Smooth muscle cell (in vitro differentiated cells): ENCODE results near the gene ABHD4. TPM values are rescaled to one million over a fixed set of nuclear protein-coding genes. Genes with fewer than 3 reads are reported as not detected.
"Not testable (repeated sequence)": the region's sequence is repeated elsewhere in the genome, so short reads cannot be mapped to it uniquely, and the experiment has no call there.

Experiments
- DNase-seq: peaks from one replicate; lab custom pipeline; 2025; ENCODE audit not compliant: unreplicated experiment; lab: John Stamatoyannopoulos, UW
- H2AFZ ChIP-seq: fragments of 200-600 bp; sonication (generic); 2 replicates; pipeline ENCODE4 v1.6.0; 2016; ENCODE audit warnings: antibody characterized with exemption, low read depth, mild to moderate bottlenecking
- H3F3A ChIP-seq: fragments of 200-600 bp; sonication (generic); 2 replicates; pipeline ENCODE4 v1.6.0; 2017; ENCODE audit warnings: antibody characterized with exemption, low read depth
- H3K27ac ChIP-seq: fragments of 200-600 bp; sonication (generic); 2 replicates; pipeline ENCODE4 v1.5.1; 2016; ENCODE audit warnings: low read depth, mild to moderate bottlenecking
- H3K27me3 ChIP-seq: fragments of 200-600 bp; sonication (generic); 2 replicates; pipeline ENCODE4 v1.6.1; 2016; ENCODE audit warnings: low read depth, mild to moderate bottlenecking
- H3K36me3 ChIP-seq: fragments of 200-600 bp; sonication (generic); 2 replicates; pipeline ENCODE4 v1.5.1; 2016; ENCODE audit warnings: low read depth
- H3K4me1 ChIP-seq: fragments of 200-600 bp; sonication (generic); 2 replicates; pipeline ENCODE4 v1.5.1; 2016; ENCODE audit warnings: low read depth
- H3K4me2 ChIP-seq: fragments of 200-600 bp; sonication (generic); 2 replicates; pipeline ENCODE4 v1.6.0; 2016; ENCODE audit warnings: mild to moderate bottlenecking
- H3K4me3 ChIP-seq: fragments of 200-600 bp; sonication (generic); 2 replicates; pipeline ENCODE4 v1.5.1; 2016; ENCODE audit warnings: mild to moderate bottlenecking
- H3K79me2 ChIP-seq: fragments of 200-600 bp; sonication (generic); 2 replicates; pipeline ENCODE4 v1.6.0; 2016; ENCODE audit warnings: low read depth, mild to moderate bottlenecking
- H3K9ac ChIP-seq: fragments of 200-600 bp; sonication (generic); 2 replicates; pipeline ENCODE4 v1.6.0; 2016; ENCODE audit warnings: low read depth
- H3K9me3 ChIP-seq: fragments of 200-600 bp; sonication (generic); replicated peaks from 2 replicates; pipeline ENCODE4 v1.5.1; 2016; ENCODE audit warnings: low read depth
- H4K20me1 ChIP-seq: fragments of 200-600 bp; sonication (generic); 2 replicates; pipeline ENCODE4 v1.6.0; 2016; ENCODE audit warnings: low read depth
- WGBS: methylation state at CpG from one replicate; pipeline ENCODE4 v1.1.7; 2016; ENCODE audit warnings: low lambda C conversion rate; 5-methylcytosine and 5-hydroxymethylcytosine counted together
- polyA plus RNA-seq: library from polyadenylated mRNA; unstranded; fragments of >200 nt; fragmentation: Nextera tagmentation; extraction: Ambion mirVana; gene quantifications from 2 replicates; pipeline ENCODE4 v1.2.1, GENCODE V29; 2016
- total RNA-seq: library from RNA; depleted of rRNA; stranded (reverse); fragments of >200 nt; gene quantifications from 2 replicates; pipeline ENCODE4 v1.2.3, GENCODE V29; 2014
- TF ChIP-seq, protein P1 (sequence below): fragments of 200-600 bp; sonication (generic); IDR thresholded peaks from 2 replicates; pipeline ENCODE4 v1.5.1; 2017; ENCODE audit warnings: borderline replicate concordance, mild to moderate bottlenecking, antibody characterized with exemption; ENCODE audit not compliant: insufficient read depth, poor library complexity, severe bottlenecking

Gene ABHD4
- total and polyA plus RNA-seq, 2 experiments from 2014 or later, result 9.7 to 13.9 TPM

- H3K79me2 ChIP-seq, result peaks cover 26% of the 10 kb centered on the region
- H3K36me3 ChIP-seq, result no peaks in the 10 kb centered on the region
- no peak overlapping the region for H3K27ac ChIP-seq
- H3K4me3 ChIP-seq, result no peak overlapping the region
- H3K9me3 ChIP-seq, result no peaks in the 10 kb centered on the region
- H2AFZ ChIP-seq, result no peak overlapping the region
- TF ChIP-seq, protein P1, sequence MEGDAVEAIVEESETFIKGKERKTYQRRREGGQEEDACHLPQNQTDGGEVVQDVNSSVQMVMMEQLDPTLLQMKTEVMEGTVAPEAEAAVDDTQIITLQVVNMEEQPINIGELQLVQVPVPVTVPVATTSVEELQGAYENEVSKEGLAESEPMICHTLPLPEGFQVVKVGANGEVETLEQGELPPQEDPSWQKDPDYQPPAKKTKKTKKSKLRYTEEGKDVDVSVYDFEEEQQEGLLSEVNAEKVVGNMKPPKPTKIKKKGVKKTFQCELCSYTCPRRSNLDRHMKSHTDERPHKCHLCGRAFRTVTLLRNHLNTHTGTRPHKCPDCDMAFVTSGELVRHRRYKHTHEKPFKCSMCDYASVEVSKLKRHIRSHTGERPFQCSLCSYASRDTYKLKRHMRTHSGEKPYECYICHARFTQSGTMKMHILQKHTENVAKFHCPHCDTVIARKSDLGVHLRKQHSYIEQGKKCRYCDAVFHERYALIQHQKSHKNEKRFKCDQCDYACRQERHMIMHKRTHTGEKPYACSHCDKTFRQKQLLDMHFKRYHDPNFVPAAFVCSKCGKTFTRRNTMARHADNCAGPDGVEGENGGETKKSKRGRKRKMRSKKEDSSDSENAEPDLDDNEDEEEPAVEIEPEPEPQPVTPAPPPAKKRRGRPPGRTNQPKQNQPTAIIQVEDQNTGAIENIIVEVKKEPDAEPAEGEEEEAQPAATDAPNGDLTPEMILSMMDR, result no peak
- peaks cover 15% of the 10 kb centered on the region for H3F3A ChIP-seq
- H4K20me1 ChIP-seq, result peaks cover 51% of the 10 kb centered on the region
- H3K4me1 ChIP-seq, result peaks cover 25% of the 10 kb centered on the region
- H3K9ac ChIP-seq, result no peak overlapping the region
- 93% methylated on average over 3 of the region's 3 CpGs for WGBS
- DNase-seq, result no peak
- no peak overlapping the region for H3K4me2 ChIP-seq
- no peaks in the 10 kb centered on the region for H3K27me3 ChIP-seq
These were observed 32.6 kb upstream of the ABHD4 start for GRCh38 chr14:22565391-22565945.

- H3K4me3 ChIP-seq, H3K27me3 ChIP-seq, H3K4me2 ChIP-seq, DNase-seq, H3K9ac ChIP-seq, H3K27ac ChIP-seq, H3K36me3 ChIP-seq, H2AFZ ChIP-seq, H3K9me3 ChIP-seq: not testable (repeated sequence)
- Histone ChIP-seq H3K79me2 (peaks cover 26% of the 10 kb centered on the region), H3K4me1 (peaks cover 20% of the 10 kb centered on the region), H4K20me1 (peaks cover 51% of the 10 kb centered on the region), H3F3A (peaks cover 15% of the 10 kb centered on the region)
- 90% methylated on average over 9 of the region's 9 CpGs for WGBS
These were observed 31.8 kb upstream of the ABHD4 start for GRCh38 chr14:22566266-22566665.

GRCh38 chr14:22566845-22567244 is 31.3 kb upstream of the ABHD4 start:
- H3K79me2 ChIP-seq, result peaks cover 26% of the 10 kb centered on the region
- no peaks in the 10 kb centered on the region for H3K27me3 ChIP-seq
- DNase-seq, result no peak
- H3K27ac ChIP-seq, result no peak overlapping the region
- WGBS, result 98% methylated on average over 2 of the region's 2 CpGs
- peaks cover 15% of the 10 kb centered on the region for H3F3A ChIP-seq
- no peak overlapping the region for H3K4me2 ChIP-seq
- H2AFZ ChIP-seq, result no peak overlapping the region
- peaks cover 51% of the 10 kb centered on the region for H4K20me1 ChIP-seq
- TF ChIP-seq, protein P1, result no peak
- peaks cover 1% of the 10 kb centered on the region for H3K36me3 ChIP-seq
- H3K4me3 ChIP-seq, result no peak overlapping the region
- H3K9ac ChIP-seq, result no peak overlapping the region
- peaks cover 15% of the 10 kb centered on the region for H3K4me1 ChIP-seq
- H3K9me3 ChIP-seq, result no peaks in the 10 kb centered on the region

GRCh38 chr14:22567437-22567836 is 30.7 kb upstream of the ABHD4 start:
- DNase-seq, result no peak
- Histone ChIP-seq H4K20me1 (peaks cover 51% of the 10 kb centered on the region), H3K4me3 (no peak overlapping the region), H3K4me1 (peaks cover 14% of the 10 kb centered on the region), H2AFZ (no peak overlapping the region), H3K4me2 (no peak overlapping the region), H3F3A (peaks cover 14% of the 10 kb centered on the region), H3K27ac (no peak overlapping the region), H3K79me2 (peaks cover 26% of the 10 kb centered on the region), H3K9ac (no peak overlapping the region), H3K27me3 (no peaks in the 10 kb centered on the region), H3K9me3 (no peaks in the 10 kb centered on the region), H3K36me3 (peaks cover 3% of the 10 kb centered on the region)
- TF ChIP-seq, protein P1, result no peak
- 100% methylated on average over 1 of the region's 1 CpG for WGBS
